ENCODE results near the gene CELA2B.

Gene CELA2B

GRCh38 chr1:15524021-15524282 lies 48.0 kb downstream of the CELA2B start, which contains the start of gene CASP9:
TSS of gene CASP9 (minus strand) at chr1:15524215. CDS start at chr1:15524200, 15 bp downstream.
- no peak for ATAC-seq
- TF ChIP-seq RARB (CRISPR knock-in tag; IDR thresholded peaks at IDR 0.05) (no peak), PATZ1 (CRISPR knock-in tag; IDR thresholded peaks at IDR 0.05; ENCODE audit: borderline replicate concordance) (no peak), CSRNP3 (CRISPR knock-in tag; IDR thresholded peaks at IDR 0.05) (no peak)

- peak; percentile 68 for ATAC-seq
- TF ChIP-seq ZFP3 (CRISPR knock-in tag; IDR thresholded peaks at IDR 0.05) (no peak), POU6F1 (CRISPR knock-in tag; IDR thresholded peaks at IDR 0.05; ENCODE audit: borderline replicate concordance, low read depth) (no peak), ARNTL (CRISPR knock-in tag; IDR thresholded peaks at IDR 0.05; ENCODE audit: borderline replicate concordance, low read depth) (no peak), GLIS3 (CRISPR knock-in tag; IDR thresholded peaks at IDR 0.05) (no peak), PPARA (CRISPR knock-in tag; IDR thresholded peaks at IDR 0.05; ENCODE audit: borderline replicate concordance) (no peak), ZNF70 (CRISPR knock-in tag; IDR thresholded peaks at IDR 0.05) (no peak), CREB5 (CRISPR knock-in tag; IDR thresholded peaks at IDR 0.05; ENCODE audit: low read depth) (no peak), ZFP30 (CRISPR knock-in tag; IDR thresholded peaks at IDR 0.05) (no peak), OSR1 (CRISPR knock-in tag; IDR thresholded peaks at IDR 0.05) (no peak), BACH2 (CRISPR knock-in tag; IDR thresholded peaks at IDR 0.05; ENCODE audit: borderline replicate concordance) (no peak), TSHZ2 (CRISPR knock-in tag; IDR thresholded peaks at IDR 0.05) (no peak), PATZ1 (CRISPR knock-in tag; IDR thresholded peaks at IDR 0.05; ENCODE audit: borderline replicate concordance) (no peak), TOX (CRISPR knock-in tag; IDR thresholded peaks at IDR 0.05; ENCODE audit: borderline replicate concordance) (no peak), CSDC2 (CRISPR knock-in tag; IDR thresholded peaks at IDR 0.05) (no peak), ISL1 (CRISPR knock-in tag; IDR thresholded peaks at IDR 0.05) (no peak)
Measured at GRCh38 chr1:15524283-15525049, 48.6 kb downstream of the CELA2B start.
